ENCODE measurements around the gene PRKRA.

DNA sequence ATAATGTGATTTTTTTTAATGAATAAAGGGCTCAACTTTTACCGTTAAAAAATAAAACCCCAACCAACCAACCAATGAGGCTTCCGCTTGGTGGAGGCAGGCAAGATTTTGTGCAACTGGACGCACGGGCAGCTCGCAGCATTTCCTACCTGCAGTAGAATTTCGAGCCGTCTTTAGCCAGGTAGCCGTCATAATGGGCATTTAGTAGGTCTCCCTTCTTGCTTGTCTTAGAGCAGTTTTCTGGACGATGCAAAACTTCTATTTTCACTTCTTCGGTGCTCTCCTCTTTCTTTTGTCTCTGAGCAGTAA, 27.1 kb upstream of the PRKRA start:
- TF ChIP-seq, protein P1, sequence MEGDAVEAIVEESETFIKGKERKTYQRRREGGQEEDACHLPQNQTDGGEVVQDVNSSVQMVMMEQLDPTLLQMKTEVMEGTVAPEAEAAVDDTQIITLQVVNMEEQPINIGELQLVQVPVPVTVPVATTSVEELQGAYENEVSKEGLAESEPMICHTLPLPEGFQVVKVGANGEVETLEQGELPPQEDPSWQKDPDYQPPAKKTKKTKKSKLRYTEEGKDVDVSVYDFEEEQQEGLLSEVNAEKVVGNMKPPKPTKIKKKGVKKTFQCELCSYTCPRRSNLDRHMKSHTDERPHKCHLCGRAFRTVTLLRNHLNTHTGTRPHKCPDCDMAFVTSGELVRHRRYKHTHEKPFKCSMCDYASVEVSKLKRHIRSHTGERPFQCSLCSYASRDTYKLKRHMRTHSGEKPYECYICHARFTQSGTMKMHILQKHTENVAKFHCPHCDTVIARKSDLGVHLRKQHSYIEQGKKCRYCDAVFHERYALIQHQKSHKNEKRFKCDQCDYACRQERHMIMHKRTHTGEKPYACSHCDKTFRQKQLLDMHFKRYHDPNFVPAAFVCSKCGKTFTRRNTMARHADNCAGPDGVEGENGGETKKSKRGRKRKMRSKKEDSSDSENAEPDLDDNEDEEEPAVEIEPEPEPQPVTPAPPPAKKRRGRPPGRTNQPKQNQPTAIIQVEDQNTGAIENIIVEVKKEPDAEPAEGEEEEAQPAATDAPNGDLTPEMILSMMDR (IDR thresholded peaks at IDR 0.05; ENCODE audit: low read depth, low read length, missing input control) = no peak
- TF ChIP-seq FOXA1 (IDR thresholded peaks at IDR 0.05) (no peak), YY1 (IDR thresholded peaks at IDR 0.05) (no peak), RXRA (IDR thresholded peaks at IDR 0.05) (no peak), HNF4A (conservative IDR thresholded peaks at IDR 0.05) (no peak), TAF1 (conservative IDR thresholded peaks at IDR 0.05) (no peak), RAD21 (IDR thresholded peaks at IDR 0.05) (no peak), JUND (IDR thresholded peaks at IDR 0.05) (no peak)
- TF ChIP-seq, protein P2, sequence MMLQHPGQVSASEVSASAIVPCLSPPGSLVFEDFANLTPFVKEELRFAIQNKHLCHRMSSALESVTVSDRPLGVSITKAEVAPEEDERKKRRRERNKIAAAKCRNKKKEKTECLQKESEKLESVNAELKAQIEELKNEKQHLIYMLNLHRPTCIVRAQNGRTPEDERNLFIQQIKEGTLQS (IDR thresholded peaks at IDR 0.05) = no peak
- TF ChIP-seq, protein P3, sequence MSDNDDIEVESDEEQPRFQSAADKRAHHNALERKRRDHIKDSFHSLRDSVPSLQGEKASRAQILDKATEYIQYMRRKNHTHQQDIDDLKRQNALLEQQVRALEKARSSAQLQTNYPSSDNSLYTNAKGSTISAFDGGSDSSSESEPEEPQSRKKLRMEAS (IDR thresholded peaks at IDR 0.05) = no peak
